Testis (tissue), 2 donors: ENCODE data around the gene SLC2A5.

Experiments
- CTCF ChIP-seq, 3 experiments: fragments of 450-650 bp in 2 of 3; fragments of 200-600 bp in 1 of 3; sonication (generic) in 1 of 3; IDR thresholded peaks; one replicate each; pipeline ENCODE4 v1.5.1; 2016 to 2019; ENCODE audit warnings: antibody characterized with exemption in 3 of 3, mild to moderate bottlenecking in 2 of 3, moderate library complexity in 1 of 3
- POLR2A ChIP-seq: fragments of 450-650 bp; IDR thresholded peaks from one replicate; pipeline ENCODE4 v1.6.1; 2017; ENCODE audit warnings: antibody characterized with exemption, mild to moderate bottlenecking, moderate library complexity

- TF ChIP-seq CTCF (IDR thresholded peaks at IDR 0.05) (no peak), POLR2A (no peak)
Observed at GRCh38 chr1:9108056-9108665, 38.7 kb upstream of the SLC2A5 start.
